Measurements from ENCODE around the gene STAG1. TPM values are rescaled to one million over a fixed set of nuclear protein-coding genes. Genes with fewer than 3 reads are reported as not detected.

The STAG1 gene
- total and polyA plus RNA-seq, 4 donors = 11.0 to 68.6 (median 38.4) TPM

- Histone ChIP-seq H3K4me1 (ENCODE audit: control insufficient read depth in 1 of 2, insufficient read depth in 2 of 2, low read length in 2 of 2) (no peaks in the 10 kb centered on the region), H3K27me3 (ENCODE audit: control insufficient read depth in 1 of 2, insufficient read depth in 2 of 2, low read length in 1 of 2) (no peaks in the 10 kb centered on the region), H3K27ac (ENCODE audit: low read depth in 1 of 2, low read length in 2 of 2) (no peak overlapping the region), H3K9me3 (ENCODE audit: control insufficient read depth, low read length) (no peaks in the 10 kb centered on the region), H3K36me3 (ENCODE audit: control insufficient read depth in 1 of 2, insufficient read depth in 2 of 2, low read length in 1 of 2) (peaks cover 5 to 8% of the 10 kb centered on the region in 2 donors), H3K4me3 (ENCODE audit: low read length in 2 of 2) (no peak overlapping the region)
- 100% methylated on average over 1 of the region's 1 CpG for WGBS, 2 donors
- no peak for DNase-seq
- intact Hi-C loops (cut with DNase I) = no loop called here
- no peak for ATAC-seq (ENCODE audit: low FRiP score)
Observed at GRCh38 chr3:136294176-136294575, 458.0 kb downstream of the STAG1 start.

- WGBS, 2 donors = 92 to 95% methylated on average over 2 of the region's 2 CpGs
Observed at GRCh38 chr3:136293279-136293678, 458.9 kb downstream of the STAG1 start.

GRCh38 chr3:136292500-136292899 lies 459.7 kb downstream of the STAG1 start:
- H3K9me3 ChIP-seq (ENCODE audit: control insufficient read depth, low read length) = no peaks in the 10 kb centered on the region
- ATAC-seq (ENCODE audit: low FRiP score) (no peak), DNase-seq (no peak)
- no peaks in the 10 kb centered on the region for H3K4me1 ChIP-seq (ENCODE audit: control insufficient read depth in 1 of 2, insufficient read depth in 2 of 2, low read length in 2 of 2)
- peaks cover 5 to 6% of the 10 kb centered on the region in 2 donors for H3K36me3 ChIP-seq (ENCODE audit: control insufficient read depth in 1 of 2, insufficient read depth in 2 of 2, low read length in 1 of 2)
- no peak overlapping the region for H3K4me3 ChIP-seq (ENCODE audit: low read length in 2 of 2)
- 95 to 98% methylated on average over 1 of the region's 1 CpG for WGBS, 2 donors
- intact Hi-C loops (cut with DNase I) = no loop called here
- H3K27me3 ChIP-seq (ENCODE audit: control insufficient read depth in 1 of 2, insufficient read depth in 2 of 2, low read length in 1 of 2) = no peaks in the 10 kb centered on the region
- H3K27ac ChIP-seq (ENCODE audit: low read depth in 1 of 2, low read length in 2 of 2) = no peak overlapping the region

More at GRCh38 chr3:136293279-136293678, 458.9 kb downstream of the STAG1 start:
- intact Hi-C loops (cut with DNase I) = no loop called here
- DNase-seq (no peak), ATAC-seq (ENCODE audit: low FRiP score) (no peak)
- Histone ChIP-seq H3K4me1 (ENCODE audit: control insufficient read depth in 1 of 2, insufficient read depth in 2 of 2, low read length in 2 of 2) (no peaks in the 10 kb centered on the region), H3K4me3 (ENCODE audit: low read length in 2 of 2) (no peak overlapping the region), H3K9me3 (ENCODE audit: control insufficient read depth, low read length) (no peaks in the 10 kb centered on the region), H3K27ac (ENCODE audit: low read depth in 1 of 2, low read length in 2 of 2) (no peak overlapping the region), H3K27me3 (ENCODE audit: control insufficient read depth in 1 of 2, insufficient read depth in 2 of 2, low read length in 1 of 2) (no peaks in the 10 kb centered on the region), H3K36me3 (ENCODE audit: control insufficient read depth in 1 of 2, insufficient read depth in 2 of 2, low read length in 1 of 2) (peaks cover 5 to 8% of the 10 kb centered on the region in 2 donors)

- Histone ChIP-seq H3K27ac (ENCODE audit: low read depth in 1 of 2, low read length in 2 of 2) (no peak overlapping the region), H3K9me3 (ENCODE audit: control insufficient read depth, low read length) (no peaks in the 10 kb centered on the region), H3K36me3 (ENCODE audit: control insufficient read depth in 1 of 2, insufficient read depth in 2 of 2, low read length in 1 of 2) (peaks cover 5 to 7% of the 10 kb centered on the region in 2 donors), H3K27me3 (ENCODE audit: control insufficient read depth in 1 of 2, insufficient read depth in 2 of 2, low read length in 1 of 2) (no peaks in the 10 kb centered on the region), H3K4me1 (ENCODE audit: control insufficient read depth in 1 of 2, insufficient read depth in 2 of 2, low read length in 2 of 2) (no peaks in the 10 kb centered on the region), H3K4me3 (ENCODE audit: low read length in 2 of 2) (no peak overlapping the region)
- DNase-seq = no peak
- intact Hi-C loops (cut with DNase I) = no loop called here
- ATAC-seq (ENCODE audit: low FRiP score) = no peak
- WGBS, 2 donors = 96 to 98% methylated on average over 5 of the region's 5 CpGs
Observed at GRCh38 chr3:136291302-136291701, 460.9 kb downstream of the STAG1 start.

Other genes with a start within 250 kb of the STAG1 start
- gene SLC35G2, start 66.7 kb upstream of the STAG1 start, total RNA-seq = 10 to 100 TPM in 1 of 2 donors, 1 to 10 TPM in 1; 7.5 to 13.1 TPM
- gene SLC35G2, start 66.7 kb upstream of the STAG1 start, polyA plus RNA-seq = 1 to 10 TPM; 1.1 to 2.3 TPM
- 10 to 100 TPM; 36.7 to 51.9 TPM for gene NCK1, start 109.8 kb upstream of the STAG1 start, total RNA-seq
- gene NCK1, start 109.8 kb upstream of the STAG1 start, polyA plus RNA-seq = 10 to 100 TPM; 21.0 to 24.6 TPM
- gene IL20RB, start 205.6 kb upstream of the STAG1 start, total RNA-seq = 1 to 10 TPM; 2.9 to 3.6 TPM
- gene IL20RB, start 205.6 kb upstream of the STAG1 start, polyA plus RNA-seq = under 1 TPM in 1 of 2 donors, not detected in 1; 0.90 TPM